ENCODE measurements around the gene HMG20B.

DNA sequence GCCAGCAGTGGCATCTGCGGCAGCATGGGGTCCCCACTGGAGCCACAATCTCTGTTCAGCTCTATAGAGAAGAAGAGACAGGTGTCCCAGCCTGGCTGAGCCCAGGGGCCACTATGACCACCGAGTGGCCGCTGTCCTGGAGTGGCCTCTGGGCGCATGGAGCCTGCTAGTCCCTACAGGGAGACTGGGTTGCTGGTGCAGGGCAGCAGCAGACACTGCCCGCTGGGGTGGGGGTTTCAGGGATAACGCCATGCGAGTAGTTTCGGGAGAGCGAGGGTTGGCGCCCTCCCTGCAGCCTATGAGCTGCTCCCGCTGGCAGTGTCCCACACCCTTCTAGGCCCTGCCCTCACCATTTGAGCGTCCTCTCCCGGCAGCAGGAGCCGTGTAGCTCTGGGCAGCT, 44.7 kb upstream of the HMG20B start:
- TF ChIP-seq, protein P1, sequence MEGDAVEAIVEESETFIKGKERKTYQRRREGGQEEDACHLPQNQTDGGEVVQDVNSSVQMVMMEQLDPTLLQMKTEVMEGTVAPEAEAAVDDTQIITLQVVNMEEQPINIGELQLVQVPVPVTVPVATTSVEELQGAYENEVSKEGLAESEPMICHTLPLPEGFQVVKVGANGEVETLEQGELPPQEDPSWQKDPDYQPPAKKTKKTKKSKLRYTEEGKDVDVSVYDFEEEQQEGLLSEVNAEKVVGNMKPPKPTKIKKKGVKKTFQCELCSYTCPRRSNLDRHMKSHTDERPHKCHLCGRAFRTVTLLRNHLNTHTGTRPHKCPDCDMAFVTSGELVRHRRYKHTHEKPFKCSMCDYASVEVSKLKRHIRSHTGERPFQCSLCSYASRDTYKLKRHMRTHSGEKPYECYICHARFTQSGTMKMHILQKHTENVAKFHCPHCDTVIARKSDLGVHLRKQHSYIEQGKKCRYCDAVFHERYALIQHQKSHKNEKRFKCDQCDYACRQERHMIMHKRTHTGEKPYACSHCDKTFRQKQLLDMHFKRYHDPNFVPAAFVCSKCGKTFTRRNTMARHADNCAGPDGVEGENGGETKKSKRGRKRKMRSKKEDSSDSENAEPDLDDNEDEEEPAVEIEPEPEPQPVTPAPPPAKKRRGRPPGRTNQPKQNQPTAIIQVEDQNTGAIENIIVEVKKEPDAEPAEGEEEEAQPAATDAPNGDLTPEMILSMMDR (IDR thresholded peaks at IDR 0.05 in 4 of 5, conservative IDR thresholded peaks at IDR 0.05 in 1 of 5): no peak
- no peak for TF ChIP-seq POLR2A (IDR thresholded peaks at IDR 0.05)
